Lower lobe of right lung (tissue), 2 donors: ENCODE measurements around the gene NOL4L. TPM values are rescaled to one million over a fixed set of nuclear protein-coding genes. Genes with fewer than 3 reads are reported as not detected.
A peak's percentile ranks its signal among the peaks of the same experiment; 100 is the strongest.

ENCODE experiments used
- ATAC-seq, 2 donors: fragments of 200-7000 bp; cut with Tn5 transposase; one replicate each; pipeline ENCODE4 v1.9.1; 2020 to 2022; ENCODE audit warnings: mild to moderate bottlenecking in 2 of 2, moderate library complexity in 2 of 2
- DNase-seq: peaks from one replicate; pipeline ENCODE4 v3.0.0-alpha.2; 2020
- H3K27ac ChIP-seq: fragments of 200-600 bp; one replicate; pipeline ENCODE4 v1.8.0; 2022
- H3K27me3 ChIP-seq: fragments of 200-600 bp; one replicate; pipeline ENCODE4 v1.8.0; 2022; ENCODE audit warnings: low read depth
- H3K36me3 ChIP-seq: fragments of 200-600 bp; one replicate; pipeline ENCODE4 v1.8.0; 2022; ENCODE audit warnings: mild to moderate bottlenecking
- H3K4me1 ChIP-seq: fragments of 200-600 bp; one replicate; pipeline ENCODE4 v1.8.0; 2022
- H3K4me3 ChIP-seq: fragments of 200-600 bp; one replicate; pipeline ENCODE4 v1.8.0; 2022; ENCODE audit warnings: mild to moderate bottlenecking
- H3K9me3 ChIP-seq: fragments of 200-600 bp; one replicate; pipeline ENCODE4 v1.8.0; 2022
- CTCF ChIP-seq: fragments of 200-600 bp; IDR thresholded peaks from one replicate; pipeline ENCODE4 v1.8.0; 2022; ENCODE audit warnings: antibody characterized with exemption, mild to moderate bottlenecking
- intact Hi-C: fragments of 100-400 bp; cut with DNase I; formaldehyde crosslinking; loops from one replicate; pipeline ENCODE4 v1.11.0; 2022
- total RNA-seq: library from RNA; stranded (reverse); fragmentation: NEBNext Ultra II Directional; extraction: Animal tissue kit (Norgen Biotek cat#: 25700); gene quantifications from one replicate; pipeline ENCODE4 v1.2.1, GENCODE V29; 2021
- donor health status: DM: no; HTN: yes; CAD: no; lungs with severe emphysema.

The NOL4L gene
- total RNA-seq, 1 donor from 2014 or later: 14.3 TPM

- ATAC-seq (no peak), DNase-seq (no peak)
- Histone ChIP-seq H3K9me3 (no peaks in the 10 kb centered on the region), H3K4me3 (no peak overlapping the region), H3K4me1 (peaks cover 14% of the 10 kb centered on the region), H3K36me3 (no peaks in the 10 kb centered on the region), H3K27ac (no peak overlapping the region), H3K27me3 (peaks cover 31% of the 10 kb centered on the region)
- TF ChIP-seq CTCF: no peak
- intact Hi-C loops: no loop called here
Measured at GRCh38 chr20:32624687-32625345, 39.7 kb upstream of the NOL4L start.

GRCh38 chr20:32623667-32624157, 38.6 kb upstream of the NOL4L start:
- no peak for DNase-seq

GRCh38 chr20:32622585-32623468, 37.7 kb upstream of the NOL4L start:
- ATAC-seq (peak; percentile 11 to 12), DNase-seq (no peak)
- Histone ChIP-seq H3K27ac (no peak overlapping the region), H3K27me3 (peaks cover 30% of the 10 kb centered on the region), H3K9me3 (no peaks in the 10 kb centered on the region), H3K36me3 (no peaks in the 10 kb centered on the region), H3K4me3 (no peak overlapping the region), H3K4me1 (peaks cover 12% of the 10 kb centered on the region)
- TF ChIP-seq CTCF: no peak
- intact Hi-C loops: no loop called here

More at GRCh38 chr20:32623667-32624157, 38.6 kb upstream of the NOL4L start:
- peaks cover 14% of the 10 kb centered on the region for H3K4me1 ChIP-seq
- no peak overlapping the region for H3K4me3 ChIP-seq
- no peaks in the 10 kb centered on the region for H3K36me3 ChIP-seq
- H3K27ac ChIP-seq: no peak overlapping the region
- peaks cover 34% of the 10 kb centered on the region for H3K27me3 ChIP-seq
- ATAC-seq: no peak
- intact Hi-C loops: no loop called here
- no peaks in the 10 kb centered on the region for H3K9me3 ChIP-seq
- no peak for TF ChIP-seq CTCF

- H3K27ac ChIP-seq: no peak overlapping the region
- H3K27me3 ChIP-seq: peaks cover 22% of the 10 kb centered on the region
- H3K4me3 ChIP-seq: no peak overlapping the region
- ATAC-seq (no peak), DNase-seq (no peak)
- no peak for TF ChIP-seq CTCF
- no peaks in the 10 kb centered on the region for H3K9me3 ChIP-seq
- H3K4me1 ChIP-seq: peaks cover 4% of the 10 kb centered on the region
- intact Hi-C loops: no loop called here
- H3K36me3 ChIP-seq: no peaks in the 10 kb centered on the region
Measured at GRCh38 chr20:32621891-32622584, 36.9 kb upstream of the NOL4L start.

- TF ChIP-seq CTCF: no peak
- ATAC-seq (no peak), DNase-seq (no peak)
- no peak overlapping the region for H3K4me3 ChIP-seq
- H3K9me3 ChIP-seq: no peaks in the 10 kb centered on the region
- H3K27me3 ChIP-seq: peaks cover 15% of the 10 kb centered on the region
- no peaks in the 10 kb centered on the region for H3K36me3 ChIP-seq
- H3K27ac ChIP-seq: no peak overlapping the region
- intact Hi-C loops: no loop called here
- H3K4me1 ChIP-seq: no peaks in the 10 kb centered on the region
Measured at GRCh38 chr20:32621071-32621890, 36.1 kb upstream of the NOL4L start.
